ENCODE measurements around the gene TXNDC15. TPM values are rescaled to one million over a fixed set of nuclear protein-coding genes. Genes with fewer than 3 reads are reported as not detected.

Gene TXNDC15
- total and polyA plus RNA-seq, 2 donors (not counting 1 experiment from before 2014, with no cell fraction given): 65.9 to 132 TPM

- TF ChIP-seq, protein P1, sequence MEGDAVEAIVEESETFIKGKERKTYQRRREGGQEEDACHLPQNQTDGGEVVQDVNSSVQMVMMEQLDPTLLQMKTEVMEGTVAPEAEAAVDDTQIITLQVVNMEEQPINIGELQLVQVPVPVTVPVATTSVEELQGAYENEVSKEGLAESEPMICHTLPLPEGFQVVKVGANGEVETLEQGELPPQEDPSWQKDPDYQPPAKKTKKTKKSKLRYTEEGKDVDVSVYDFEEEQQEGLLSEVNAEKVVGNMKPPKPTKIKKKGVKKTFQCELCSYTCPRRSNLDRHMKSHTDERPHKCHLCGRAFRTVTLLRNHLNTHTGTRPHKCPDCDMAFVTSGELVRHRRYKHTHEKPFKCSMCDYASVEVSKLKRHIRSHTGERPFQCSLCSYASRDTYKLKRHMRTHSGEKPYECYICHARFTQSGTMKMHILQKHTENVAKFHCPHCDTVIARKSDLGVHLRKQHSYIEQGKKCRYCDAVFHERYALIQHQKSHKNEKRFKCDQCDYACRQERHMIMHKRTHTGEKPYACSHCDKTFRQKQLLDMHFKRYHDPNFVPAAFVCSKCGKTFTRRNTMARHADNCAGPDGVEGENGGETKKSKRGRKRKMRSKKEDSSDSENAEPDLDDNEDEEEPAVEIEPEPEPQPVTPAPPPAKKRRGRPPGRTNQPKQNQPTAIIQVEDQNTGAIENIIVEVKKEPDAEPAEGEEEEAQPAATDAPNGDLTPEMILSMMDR (conservative IDR thresholded peaks at IDR 0.05 in 1 of 2, IDR thresholded peaks at IDR 0.05 in 1 of 2; ENCODE audit: low read depth in 1 of 2, low read length in 2 of 2): no peak
- TF ChIP-seq EZH2 (IDR thresholded peaks at IDR 0.05; ENCODE audit: low read length, missing control alignments): no peak
- H3K9me3 ChIP-seq (ENCODE audit: control insufficient read depth, insufficient read depth, low read depth, low read length): no peaks in the 10 kb centered on the region
- H3K27me3 ChIP-seq (ENCODE audit: control insufficient read depth, insufficient read depth, low read length): no peaks in the 10 kb centered on the region
- H3K4me1 ChIP-seq (ENCODE audit: control insufficient read depth, extremely low read depth, insufficient read depth, low read length): no peaks in the 10 kb centered on the region
- H3K4me3 ChIP-seq (replicated peaks in 1 of 4; ENCODE audit: control extremely low read depth in 1 of 4, insufficient read depth in 1 of 4, low read depth in 3 of 4, low read length in 4 of 4): no peak overlapping the region
- H3K4me2 ChIP-seq (ENCODE audit: extremely low read depth, insufficient read depth, low read length): no peak overlapping the region
- H3K36me3 ChIP-seq (ENCODE audit: control insufficient read depth, insufficient read depth, low read length): no peaks in the 10 kb centered on the region
- no peak overlapping the region for H2AFZ ChIP-seq (ENCODE audit: low read length)
- DNase-seq (ENCODE audit: low read depth in 2 of 2): no peak
- H4K20me1 ChIP-seq (ENCODE audit: control insufficient read depth, extremely low read depth, insufficient read depth, low read length): no peaks in the 10 kb centered on the region
- no peak overlapping the region for H3K9ac ChIP-seq (ENCODE audit: insufficient read depth, low read length)
- no peak overlapping the region for H3K27ac ChIP-seq (ENCODE audit: insufficient read depth, low read length)
- H3K79me2 ChIP-seq (ENCODE audit: control insufficient read depth, insufficient read depth, low read length): no peaks in the 10 kb centered on the region
These were observed 18.1 kb downstream of the TXNDC15 start for GRCh38 chr5:134892282-134892681.

GRCh38 chr5:134892926-134893325 is 18.8 kb downstream of the TXNDC15 start:
- H3K4me2 ChIP-seq (ENCODE audit: extremely low read depth, insufficient read depth, low read length): no peak overlapping the region
- no peak overlapping the region for H2AFZ ChIP-seq (ENCODE audit: low read length)
- no peaks in the 10 kb centered on the region for H3K9me3 ChIP-seq (ENCODE audit: control insufficient read depth, insufficient read depth, low read depth, low read length)
- no peaks in the 10 kb centered on the region for H4K20me1 ChIP-seq (ENCODE audit: control insufficient read depth, extremely low read depth, insufficient read depth, low read length)
- H3K36me3 ChIP-seq (ENCODE audit: control insufficient read depth, insufficient read depth, low read length): no peaks in the 10 kb centered on the region
- no peak overlapping the region for H3K9ac ChIP-seq (ENCODE audit: insufficient read depth, low read length)
- H3K27ac ChIP-seq (ENCODE audit: insufficient read depth, low read length): no peak overlapping the region
- H3K27me3 ChIP-seq (ENCODE audit: control insufficient read depth, insufficient read depth, low read length): no peaks in the 10 kb centered on the region
- TF ChIP-seq, protein P1 (conservative IDR thresholded peaks at IDR 0.05 in 1 of 2, IDR thresholded peaks at IDR 0.05 in 1 of 2; ENCODE audit: low read depth in 1 of 2, low read length in 2 of 2): no peak
- TF ChIP-seq EZH2 (IDR thresholded peaks at IDR 0.05; ENCODE audit: low read length, missing control alignments): no peak
- no peaks in the 10 kb centered on the region for H3K4me1 ChIP-seq (ENCODE audit: control insufficient read depth, extremely low read depth, insufficient read depth, low read length)
- no peak overlapping the region for H3K4me3 ChIP-seq (replicated peaks in 1 of 4; ENCODE audit: control extremely low read depth in 1 of 4, insufficient read depth in 1 of 4, low read depth in 3 of 4, low read length in 4 of 4)
- no peak for DNase-seq (ENCODE audit: low read depth in 2 of 2)
- no peaks in the 10 kb centered on the region for H3K79me2 ChIP-seq (ENCODE audit: control insufficient read depth, insufficient read depth, low read length)

DNA sequence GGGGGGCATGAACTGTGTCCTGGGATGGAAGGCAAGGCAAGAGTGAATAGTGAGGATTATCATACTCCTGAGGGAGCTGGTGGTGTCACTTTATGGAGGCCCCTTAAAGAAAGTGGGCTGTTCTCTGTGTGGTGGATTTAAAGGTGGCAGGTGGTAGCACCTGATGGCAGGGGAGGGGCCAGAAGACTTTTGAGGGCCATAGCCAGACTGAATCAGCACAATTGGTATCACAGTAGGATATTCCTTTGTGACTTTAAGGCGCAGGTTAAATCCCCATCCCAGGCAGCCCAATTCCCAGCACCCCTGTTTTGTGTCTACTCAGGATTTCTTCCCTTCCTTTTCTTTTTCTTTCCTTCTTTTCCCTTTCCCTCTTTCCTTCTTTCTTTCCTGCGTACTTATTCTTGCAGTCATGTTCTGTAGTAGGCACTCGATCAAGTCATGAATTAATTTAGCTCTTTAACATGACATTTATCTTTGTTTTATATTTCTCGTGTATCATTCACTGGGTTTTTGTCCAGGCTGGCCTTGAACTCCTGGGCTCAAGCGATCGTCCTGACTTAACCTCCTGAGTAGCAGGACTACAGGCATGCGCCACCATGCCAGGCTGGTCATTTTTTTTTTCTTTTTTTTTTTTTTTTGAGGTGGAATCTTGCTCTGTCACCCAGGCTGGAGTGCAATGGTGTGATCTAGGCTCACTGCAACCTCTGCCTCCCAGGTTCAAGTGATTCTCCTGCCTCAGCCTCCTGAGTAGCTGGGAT is 19.8 kb downstream of the TXNDC15 start:
- Histone ChIP-seq H3K27me3 (ENCODE audit: control insufficient read depth, insufficient read depth, low read length) (no peaks in the 10 kb centered on the region), H3K4me3 (replicated peaks in 1 of 4; ENCODE audit: control extremely low read depth in 1 of 4, insufficient read depth in 1 of 4, low read depth in 3 of 4, low read length in 4 of 4) (no peak overlapping the region), H3K27ac (ENCODE audit: insufficient read depth, low read length) (no peak overlapping the region), H3K4me1 (ENCODE audit: control insufficient read depth, extremely low read depth, insufficient read depth, low read length) (no peaks in the 10 kb centered on the region), H4K20me1 (ENCODE audit: control insufficient read depth, extremely low read depth, insufficient read depth, low read length) (no peaks in the 10 kb centered on the region), H3K9ac (ENCODE audit: insufficient read depth, low read length) (no peak overlapping the region), H3K9me3 (ENCODE audit: control insufficient read depth, insufficient read depth, low read depth, low read length) (no peaks in the 10 kb centered on the region), H3K79me2 (ENCODE audit: control insufficient read depth, insufficient read depth, low read length) (no peaks in the 10 kb centered on the region), H3K36me3 (ENCODE audit: control insufficient read depth, insufficient read depth, low read length) (no peaks in the 10 kb centered on the region), H2AFZ (ENCODE audit: low read length) (no peak overlapping the region), H3K4me2 (ENCODE audit: extremely low read depth, insufficient read depth, low read length) (no peak overlapping the region)
- DNase-seq (ENCODE audit: low read depth in 2 of 2): no peak
- TF ChIP-seq, protein P1 (conservative IDR thresholded peaks at IDR 0.05 in 1 of 2, IDR thresholded peaks at IDR 0.05 in 1 of 2; ENCODE audit: low read depth in 1 of 2, low read length in 2 of 2): no peak
- TF ChIP-seq EZH2 (IDR thresholded peaks at IDR 0.05; ENCODE audit: low read length, missing control alignments): no peak
